ENCODE measurements around the gene SULT1C3.

- TF ChIP-seq, protein P1, sequence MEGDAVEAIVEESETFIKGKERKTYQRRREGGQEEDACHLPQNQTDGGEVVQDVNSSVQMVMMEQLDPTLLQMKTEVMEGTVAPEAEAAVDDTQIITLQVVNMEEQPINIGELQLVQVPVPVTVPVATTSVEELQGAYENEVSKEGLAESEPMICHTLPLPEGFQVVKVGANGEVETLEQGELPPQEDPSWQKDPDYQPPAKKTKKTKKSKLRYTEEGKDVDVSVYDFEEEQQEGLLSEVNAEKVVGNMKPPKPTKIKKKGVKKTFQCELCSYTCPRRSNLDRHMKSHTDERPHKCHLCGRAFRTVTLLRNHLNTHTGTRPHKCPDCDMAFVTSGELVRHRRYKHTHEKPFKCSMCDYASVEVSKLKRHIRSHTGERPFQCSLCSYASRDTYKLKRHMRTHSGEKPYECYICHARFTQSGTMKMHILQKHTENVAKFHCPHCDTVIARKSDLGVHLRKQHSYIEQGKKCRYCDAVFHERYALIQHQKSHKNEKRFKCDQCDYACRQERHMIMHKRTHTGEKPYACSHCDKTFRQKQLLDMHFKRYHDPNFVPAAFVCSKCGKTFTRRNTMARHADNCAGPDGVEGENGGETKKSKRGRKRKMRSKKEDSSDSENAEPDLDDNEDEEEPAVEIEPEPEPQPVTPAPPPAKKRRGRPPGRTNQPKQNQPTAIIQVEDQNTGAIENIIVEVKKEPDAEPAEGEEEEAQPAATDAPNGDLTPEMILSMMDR (IDR thresholded peaks at IDR 0.05) = no peak
- TF ChIP-seq EP300 (IDR thresholded peaks at IDR 0.05) = no peak
- TF ChIP-seq POLR2AphosphoS5 (IDR thresholded peaks at IDR 0.05) = no peak
These were observed 28.2 kb downstream of the SULT1C3 start for GRCh38 chr2:108268001-108268400.

Data from esophagus muscularis mucosa (tissue), 4 donors.